Right atrium auricular region (tissue), 2 donors: Measurements from ENCODE around the gene PWP1. TPM values are rescaled to one million over a fixed set of nuclear protein-coding genes. Genes with fewer than 3 reads are reported as not detected.

ENCODE experiments used
- DNase-seq: peaks from one replicate; pipeline ENCODE4 v3.0.0-alpha.2; 2019; ENCODE audit warnings: low spot score
- H3K27ac ChIP-seq, 2 donors: fragments of 200-600 bp; sonication (generic); 1 replicate in 1 of 2; 2 replicates in 1 of 2; pipeline ENCODE4 v1.5.1; 2016 to 2019
- H3K27me3 ChIP-seq, 2 donors: fragments of 200-600 bp; sonication (generic); one replicate each; pipeline versions ENCODE4 v1.5.1 to v1.6.0; 2017 to 2019
- H3K36me3 ChIP-seq: fragments of 200-600 bp; sonication (generic); one replicate; pipeline ENCODE4 v1.5.1; 2016
- H3K4me1 ChIP-seq, 2 donors: fragments of 200-600 bp; sonication (generic); one replicate each; pipeline versions ENCODE4 v1.5.1 to v1.6.0; 2017 to 2019
- H3K4me3 ChIP-seq, 2 donors: fragments of 200-600 bp; sonication (generic); 1 replicate in 1 of 2; 2 replicates in 1 of 2; pipeline ENCODE4 v1.5.1; 2017 to 2019; ENCODE audit warnings: mild to moderate bottlenecking in 1 of 2, moderate library complexity in 1 of 2
- H3K9me3 ChIP-seq, 2 donors: fragments of 200-600 bp; sonication (generic); one replicate each; pipeline ENCODE4 v1.5.1; 2019
- CTCF ChIP-seq, 2 donors: fragments of 200-600 bp; sonication (generic); IDR thresholded peaks; one replicate each; pipeline ENCODE4 v1.5.1; 2019; ENCODE audit warnings: antibody characterized with exemption in 2 of 2
- total RNA-seq, 2 donors: library from RNA; depleted of rRNA; stranded (reverse); fragments of >200 nt; gene quantifications; one replicate each; pipeline ENCODE4 v1.1.0, GENCODE V29; 2016

Gene PWP1
- total RNA-seq, 2 donors from 2014 or later = 22.2 to 49.1 TPM

GRCh38 chr12:107660861-107661415 is 24.7 kb upstream of the PWP1 start:
- no peak for DNase-seq
- H3K27ac ChIP-seq = no peak overlapping the region
- H3K9me3 ChIP-seq = no peaks in the 10 kb centered on the region
- no peak for TF ChIP-seq CTCF (IDR thresholded peaks at IDR 0.05)
- H3K27me3 ChIP-seq = no peaks in the 10 kb centered on the region
- peaks cover 0 to 3% of the 10 kb centered on the region in 2 donors for H3K4me1 ChIP-seq
- H3K4me3 ChIP-seq = no peak overlapping the region
- no peaks in the 10 kb centered on the region for H3K36me3 ChIP-seq

GRCh38 chr12:107661830-107662229 is 23.8 kb upstream of the PWP1 start:
- Histone ChIP-seq H3K27me3 (no peaks in the 10 kb centered on the region), H3K9me3 (no peaks in the 10 kb centered on the region), H3K4me3 (no peak overlapping the region), H3K4me1 (peaks cover 0 to 3% of the 10 kb centered on the region in 2 donors), H3K36me3 (no peaks in the 10 kb centered on the region), H3K27ac (no peak overlapping the region)
- DNase-seq = no peak
- TF ChIP-seq CTCF (IDR thresholded peaks at IDR 0.05) = no peak

GRCh38 chr12:107662484-107662883 is 23.1 kb upstream of the PWP1 start:
- DNase-seq = no peak
- no peaks in the 10 kb centered on the region for H3K36me3 ChIP-seq
- H3K9me3 ChIP-seq = no peaks in the 10 kb centered on the region
- TF ChIP-seq CTCF (IDR thresholded peaks at IDR 0.05) = no peak
- H3K27me3 ChIP-seq = no peaks in the 10 kb centered on the region
- no peak overlapping the region for H3K27ac ChIP-seq
- peaks cover 0 to 3% of the 10 kb centered on the region in 2 donors for H3K4me1 ChIP-seq
- H3K4me3 ChIP-seq = no peak overlapping the region

- no peaks in the 10 kb centered on the region for H3K27me3 ChIP-seq
- no peaks in the 10 kb centered on the region for H3K36me3 ChIP-seq
- H3K27ac ChIP-seq = no peak overlapping the region
- no peak for TF ChIP-seq CTCF (IDR thresholded peaks at IDR 0.05)
- DNase-seq = no peak
- peaks cover 0 to 3% of the 10 kb centered on the region in 2 donors for H3K4me1 ChIP-seq
- H3K9me3 ChIP-seq = no peaks in the 10 kb centered on the region
- H3K4me3 ChIP-seq = no peak overlapping the region
Observed at GRCh38 chr12:107663277-107663676, 22.3 kb upstream of the PWP1 start.

GRCh38 chr12:107666009-107666408 is 19.6 kb upstream of the PWP1 start:
- Histone ChIP-seq H3K9me3 (no peaks in the 10 kb centered on the region), H3K27ac (no peak overlapping the region), H3K4me1 (peaks cover 0 to 3% of the 10 kb centered on the region in 2 donors), H3K27me3 (no peaks in the 10 kb centered on the region), H3K36me3 (no peaks in the 10 kb centered on the region), H3K4me3 (no peak overlapping the region)
- TF ChIP-seq CTCF (IDR thresholded peaks at IDR 0.05) = no peak
- DNase-seq = no peak

GRCh38 chr12:107667464-107667863 is 18.1 kb upstream of the PWP1 start:
- no peaks in the 10 kb centered on the region for H3K36me3 ChIP-seq
- no peaks in the 10 kb centered on the region for H3K9me3 ChIP-seq
- no peaks in the 10 kb centered on the region for H3K27me3 ChIP-seq

More at GRCh38 chr12:107667464-107667863, 18.1 kb upstream of the PWP1 start:
- Histone ChIP-seq H3K4me1 (peaks cover 0 to 1% of the 10 kb centered on the region in 2 donors), H3K27ac (no peak overlapping the region), H3K4me3 (no peak overlapping the region)
- no peak for DNase-seq
- no peak for TF ChIP-seq CTCF (IDR thresholded peaks at IDR 0.05)
